ENCODE data around the gene HACD3. TPM values are rescaled to one million over a fixed set of nuclear protein-coding genes. Genes with fewer than 3 reads are reported as not detected.

The HACD3 gene
- total and polyA plus RNA-seq, 2 of the 13 experiments (the other 11 are each of a cell fraction or from before 2014, with no cell fraction given): 73.6 to 161 TPM

- peak; percentile 78; the same call in 1 of the 2 replicates for TF ChIP-seq THAP8 (CRISPR knock-in tag; IDR thresholded peaks at IDR 0.05; ENCODE audit: borderline replicate concordance)
- peak; percentile 53; the same call in 1 of the 2 replicates for TF ChIP-seq ZNF570 (CRISPR knock-in tag; IDR thresholded peaks at IDR 0.05; ENCODE audit: borderline replicate concordance)
- TF ChIP-seq MAFF (IDR thresholded peaks at IDR 0.05; ENCODE audit: low read depth, low read length): no peak; the same call in 1 of the 2 replicates
- TF ChIP-seq SP2 (CRISPR knock-in tag; IDR thresholded peaks at IDR 0.05): no peak
- TF ChIP-seq ZNF512 (CRISPR knock-in tag; IDR thresholded peaks at IDR 0.05): no peak
- TF ChIP-seq ZNF10 (CRISPR knock-in tag; IDR thresholded peaks at IDR 0.05; ENCODE audit: borderline replicate concordance, low read depth): no peak
Measured at GRCh38 chr15:65610871-65611718, 80.8 kb downstream of the HACD3 start, which contains the start of gene INTS14 (continued).

- Histone ChIP-seq H3K4me1 (ENCODE audit: insufficient read depth, low read length) (peaks cover 43% of the 10 kb centered on the region), H3K27me3 (ENCODE audit: control insufficient read depth in 1 of 2, insufficient read depth in 2 of 2, low read length in 2 of 2) (no peaks in the 10 kb centered on the region; a peak in 1 of 5 replicates), H3K4me2 (ENCODE audit: low read depth, low read length) (peak overlapping the region; percentile 100), H3K9me3 (ENCODE audit: low read length) (no peaks in the 10 kb centered on the region), H3K9ac (ENCODE audit: insufficient read depth, low read depth, low read length) (peak overlapping the region; percentile 96), H4K20me1 (ENCODE audit: insufficient read depth, low read length) (no peaks in the 10 kb centered on the region), H3K4me3 (replicated peaks in 1 of 3; ENCODE audit: insufficient read depth in 1 of 3, low read depth in 2 of 3, low read length in 3 of 3) (peak overlapping the region; percentile 85 to 89 (median 87)), H3K36me3 (replicated peaks in 1 of 2; ENCODE audit: control insufficient read depth in 1 of 2, insufficient read depth in 2 of 2, low read length in 2 of 2) (peaks cover 0 to 2% of the 10 kb centered on the region in 2 experiments; a peak in 1 of 5 replicates), H3K27ac (ENCODE audit: extremely low read length, insufficient read depth, low read length) (peak overlapping the region; percentile 99), H2AFZ (ENCODE audit: low read length) (peak overlapping the region; percentile 46), H3K79me2 (ENCODE audit: insufficient read depth, low read length) (peaks cover 40% of the 10 kb centered on the region)
- CTCF ChIA-PET (ENCODE audit: low intra/inter-chr PET ratio, low total read pairs): no interaction called here
- POLR2A ChIA-PET: interaction anchor here (1.1 to 2.9 kb wide), 9 partner anchors 16 to 774 kb away, joined by 4 to 30 read pairs (median 7); partner anchors contain the start of genes HACD3, MAP2K1, RAB11A and RNU5B-1
- 9% methylated on average over 5 of the region's 5 CpGs for WGBS (ENCODE audit: low lambda C conversion rate)
- FAIRE-seq (peak; percentile 34), DNase-seq (ENCODE audit: low spot score) (peak; percentile 47), ATAC-seq (peak; percentile 28)
- no TSS peak for BruUV-seq (replicated peaks)
- intact Hi-C loops (cut with micrococcal nuclease; ENCODE audit: unreplicated experiment): loop anchor here (1.0 kb wide), 1 partner anchor 257 kb away; the partner anchor contains the start of gene RAB11A
- in situ Hi-C loops (cut with HindIII; ENCODE audit: extremely low pct_ligation_motif_present, low pct_unique_long_range_greater_than_20kb): no loop called here
- TF ChIP-seq MYC (CRISPR knock-in tag; IDR thresholded peaks at IDR 0.05; ENCODE audit: borderline replicate concordance): peak; percentile 33; the same call in 1 of the 2 replicates
- TF ChIP-seq HOXA5 (CRISPR knock-in tag; IDR thresholded peaks at IDR 0.05): no peak
- 0 out of 2 replicates have a peak, but pooled peaks have one; percentile 56 for TF ChIP-seq TGIF2 (CRISPR knock-in tag; IDR thresholded peaks at IDR 0.05)
- no peak for TF ChIP-seq SRY (CRISPR knock-in tag; IDR thresholded peaks at IDR 0.05)
- TF ChIP-seq AGO2 (optimal IDR thresholded peaks at IDR 0.05; ENCODE audit: low read depth, low read length): no peak
- no peak for TF ChIP-seq DRAP1 (CRISPR knock-in tag; IDR thresholded peaks at IDR 0.05)
- TF ChIP-seq MLX (CRISPR knock-in tag; IDR thresholded peaks at IDR 0.05): no peak
- TF ChIP-seq PHF5A (CRISPR knock-in tag; IDR thresholded peaks at IDR 0.05; ENCODE audit: low read depth, unreplicated experiment): no peak
- TF ChIP-seq SNAPC2 (CRISPR knock-in tag; IDR thresholded peaks at IDR 0.05): 0 out of 2 replicates have a peak, but pooled peaks have one; percentile 18
- TF ChIP-seq KDM2A (CRISPR knock-in tag; IDR thresholded peaks at IDR 0.05; ENCODE audit: borderline replicate concordance, low read depth): 0 out of 2 replicates have a peak, but pooled peaks have one; percentile 18
- no peak for TF ChIP-seq HDAC2 (CRISPR knock-in tag; IDR thresholded peaks at IDR 0.05)
- TF ChIP-seq ZNF224 (CRISPR knock-in tag; IDR thresholded peaks at IDR 0.05): no peak
Measured at GRCh38 chr15:65611888-65612615, 81.8 kb downstream of the HACD3 start.

All from HepG2 (cell line).